ENCODE results near the gene ATP13A4.

- TF ChIP-seq GABPA (IDR thresholded peaks at IDR 0.05 in 1 of 2, conservative IDR thresholded peaks at IDR 0.05 in 1 of 2), result no peak
- no peak for TF ChIP-seq CTCF (IDR thresholded peaks at IDR 0.05; ENCODE audit: low read depth, low read length, missing input control)
- no peak for TF ChIP-seq SP1 (IDR thresholded peaks at IDR 0.05)
- no peak for TF ChIP-seq RXRA (IDR thresholded peaks at IDR 0.05)
- TF ChIP-seq ZBTB33 (IDR thresholded peaks at IDR 0.05), result no peak
- no peak for TF ChIP-seq MAX (IDR thresholded peaks at IDR 0.05)
Measured at GRCh38 chr3:193507566-193507965, 47.1 kb downstream of the ATP13A4 start.
